ENCODE results near the gene ITPR2.

The ITPR2 gene

GRCh38 chr12:26825459-26826016, 7.5 kb downstream of the ITPR2 start:
- DNase-seq, result no peak

- DNase-seq, result no peak
Measured at GRCh38 chr12:26823390-26823789, 9.6 kb downstream of the ITPR2 start.

DNA sequence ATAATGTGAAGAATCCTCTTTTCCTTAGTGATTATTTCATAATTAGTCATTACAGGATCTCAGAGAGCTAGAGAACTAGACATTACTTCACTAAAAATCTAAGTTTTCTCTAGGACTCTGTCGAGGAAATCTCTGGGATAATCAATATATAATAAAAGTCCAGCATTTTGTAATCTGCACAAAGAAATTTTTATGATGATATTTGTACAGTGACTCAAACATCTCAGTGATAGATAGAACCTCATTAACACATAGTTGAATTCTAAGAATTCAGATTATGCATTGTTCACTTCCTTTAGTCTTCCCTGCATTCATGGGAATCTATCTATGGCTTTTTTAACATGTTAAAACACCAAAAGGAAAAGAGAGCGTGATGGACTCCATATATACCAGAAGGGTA, 11.0 kb downstream of the ITPR2 start:
- no peak for DNase-seq

GRCh38 chr12:26821212-26821701, 11.7 kb downstream of the ITPR2 start:
- peak in 1 of 56 donors; percentile 15 for DNase-seq

DNA sequence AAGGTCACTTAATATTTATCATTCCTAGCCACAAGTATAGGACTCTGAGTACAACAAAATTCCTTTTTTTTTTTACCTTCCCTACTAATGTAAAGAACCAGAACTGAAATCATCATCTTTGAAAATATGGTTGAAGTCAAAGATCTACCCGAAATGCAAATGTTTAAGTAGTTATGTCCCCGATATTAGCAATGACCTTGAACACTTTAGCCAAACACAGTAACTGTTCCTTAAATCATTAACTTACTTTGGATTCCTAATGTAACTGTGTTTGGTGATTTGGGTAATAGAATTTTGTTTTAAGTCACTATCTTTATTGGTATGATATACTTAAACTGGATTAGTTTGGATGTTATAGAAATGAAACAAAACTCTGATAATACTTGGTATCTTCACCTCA, 14.4 kb downstream of the ITPR2 start:
- no peak for DNase-seq

GRCh38 chr12:26818201-26818600, 14.8 kb downstream of the ITPR2 start:
- no peak for DNase-seq

GRCh38 chr12:26817183-26817591, 15.8 kb downstream of the ITPR2 start:
- peak in 1 of 56 donors; percentile 17 for DNase-seq

GRCh38 chr12:26813812-26814211, 19.2 kb downstream of the ITPR2 start:
- peak in 2 of 56 donors; percentile 20 to 48 for DNase-seq

- peak in 44 of 56 donors; percentile 5 to 82 (median 39) for DNase-seq
Measured at GRCh38 chr12:26810330-26810729, 22.7 kb downstream of the ITPR2 start.

GRCh38 chr12:26809611-26810285, 23.2 kb downstream of the ITPR2 start:
- DNase-seq, result no peak

GRCh38 chr12:26808766-26809476, 24.1 kb downstream of the ITPR2 start:
- no peak for DNase-seq

GRCh38 chr12:26807292-26807691, 25.7 kb downstream of the ITPR2 start:
- no peak for DNase-seq

DNA sequence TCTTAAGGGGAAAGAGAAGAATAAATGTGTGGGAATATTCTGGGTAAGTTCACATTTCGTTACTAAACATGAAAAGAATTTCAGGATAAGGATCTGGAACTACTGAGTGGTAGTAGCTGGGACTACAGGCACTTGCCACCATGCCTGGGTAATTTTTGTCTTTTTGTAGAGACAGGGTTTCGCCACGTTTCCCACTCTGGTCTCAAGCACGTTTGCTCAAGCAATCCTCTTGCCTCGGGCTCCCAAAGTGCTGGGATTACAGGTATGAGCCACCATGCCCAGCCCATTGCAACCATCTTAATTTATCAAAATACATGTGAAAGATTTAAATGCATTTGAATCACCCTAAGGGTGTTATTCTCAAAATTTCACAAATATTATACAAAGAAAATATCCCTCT, 26.4 kb downstream of the ITPR2 start:
- no peak for DNase-seq

DNA sequence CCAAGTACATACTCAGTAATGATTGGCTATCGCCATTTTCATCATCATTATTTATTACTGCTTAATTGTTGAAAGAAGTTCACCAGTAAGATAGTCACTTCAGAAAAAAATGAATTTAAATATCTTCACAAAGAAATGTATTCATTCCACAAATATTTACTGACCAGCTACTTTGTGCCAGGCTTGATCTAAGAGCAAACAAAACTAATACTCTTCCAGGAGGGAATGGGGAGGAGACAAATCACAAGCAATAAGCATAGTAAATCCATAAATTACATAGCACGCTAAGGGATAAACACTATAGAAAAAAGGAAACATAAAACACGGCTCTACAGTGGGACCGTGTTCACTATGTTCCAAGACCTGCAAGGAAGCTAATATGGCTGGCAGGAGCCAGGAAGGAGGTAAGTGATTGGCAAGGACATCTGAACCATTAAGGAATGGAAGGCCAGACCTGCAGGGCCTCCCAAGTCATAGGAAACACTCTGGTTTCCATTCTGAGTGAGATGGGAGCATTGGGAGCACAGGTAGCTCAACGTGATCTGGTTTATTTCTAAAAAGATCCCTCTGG, 27.5 kb downstream of the ITPR2 start:
- DNase-seq, result no peak

DNA sequence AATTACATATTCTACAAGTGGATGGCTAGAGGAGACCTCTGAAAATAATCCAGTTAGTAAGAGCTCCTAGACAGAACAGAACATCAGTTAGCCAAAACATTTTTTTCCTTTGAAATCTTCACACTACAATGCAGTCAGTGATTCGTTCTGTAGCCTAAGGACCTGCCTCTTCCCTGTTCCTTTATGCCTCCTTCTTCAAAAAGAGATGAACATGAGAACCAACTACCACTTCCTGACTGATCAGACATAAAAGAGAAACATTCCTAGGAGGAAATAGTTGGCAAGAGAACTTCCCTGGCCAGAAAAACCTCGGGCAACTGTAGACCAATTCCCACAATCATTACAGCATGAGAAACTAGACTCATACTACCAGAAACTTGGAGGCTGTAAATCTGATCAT, 29.4 kb downstream of the ITPR2 start:
- DNase-seq, result no peak

- DNase-seq, result no peak
Measured at GRCh38 chr12:26801486-26801885, 31.5 kb downstream of the ITPR2 start.

GRCh38 chr12:26800858-26801257, 32.1 kb downstream of the ITPR2 start:
- no peak for DNase-seq

GRCh38 chr12:26800347-26800746, 32.6 kb downstream of the ITPR2 start:
- no peak for DNase-seq

- DNase-seq, result no peak
Measured at GRCh38 chr12:26799741-26800140, 33.3 kb downstream of the ITPR2 start.

DNA sequence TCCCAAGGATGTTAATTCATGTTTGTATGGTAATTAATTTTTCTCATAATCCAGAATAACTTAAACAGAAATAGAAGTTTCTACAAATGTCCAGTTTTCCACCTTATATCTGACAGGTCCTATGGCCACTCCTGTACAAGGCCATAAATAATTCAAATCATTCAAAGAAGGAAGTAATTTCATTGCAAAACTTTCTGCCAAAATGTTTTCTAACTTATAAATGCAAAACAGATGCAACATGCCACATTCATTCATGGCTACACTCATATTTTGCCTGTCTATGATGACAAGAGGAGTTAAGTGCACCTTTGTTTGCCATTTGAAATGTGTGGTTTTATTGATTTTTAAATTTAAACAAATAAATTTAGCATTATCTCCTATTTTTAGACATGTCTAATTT, 34.4 kb downstream of the ITPR2 start:
- no peak for DNase-seq

- no peak for DNase-seq
Measured at GRCh38 chr12:26798023-26798422, 35.0 kb downstream of the ITPR2 start.

DNA sequence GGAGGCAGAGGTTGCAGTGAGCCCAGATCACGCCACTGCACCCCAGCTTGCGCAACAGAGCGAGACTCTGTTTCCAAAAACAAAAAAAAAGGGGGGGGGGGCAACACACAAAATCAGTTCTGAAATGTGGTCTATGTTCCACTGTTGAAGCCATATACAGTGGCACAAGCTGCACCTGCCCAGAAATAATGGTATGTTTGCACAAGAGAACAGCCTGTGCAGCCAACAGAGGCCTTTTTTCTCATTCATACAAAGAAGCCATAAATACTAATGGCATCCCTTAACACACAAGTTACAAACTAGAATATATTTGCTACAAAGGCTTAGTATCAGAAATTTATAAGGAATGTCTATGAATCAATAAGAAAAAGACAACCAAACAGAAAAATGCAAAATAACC, 37.1 kb downstream of the ITPR2 start:
- DNase-seq, result no peak
